ENCODE data around the gene E2F3. TPM values are rescaled to one million over a fixed set of nuclear protein-coding genes. Genes with fewer than 3 reads are reported as not detected.

E2F3 gene
- total RNA-seq, 1 experiment from 2014 or later: 15.4 TPM

DNA sequence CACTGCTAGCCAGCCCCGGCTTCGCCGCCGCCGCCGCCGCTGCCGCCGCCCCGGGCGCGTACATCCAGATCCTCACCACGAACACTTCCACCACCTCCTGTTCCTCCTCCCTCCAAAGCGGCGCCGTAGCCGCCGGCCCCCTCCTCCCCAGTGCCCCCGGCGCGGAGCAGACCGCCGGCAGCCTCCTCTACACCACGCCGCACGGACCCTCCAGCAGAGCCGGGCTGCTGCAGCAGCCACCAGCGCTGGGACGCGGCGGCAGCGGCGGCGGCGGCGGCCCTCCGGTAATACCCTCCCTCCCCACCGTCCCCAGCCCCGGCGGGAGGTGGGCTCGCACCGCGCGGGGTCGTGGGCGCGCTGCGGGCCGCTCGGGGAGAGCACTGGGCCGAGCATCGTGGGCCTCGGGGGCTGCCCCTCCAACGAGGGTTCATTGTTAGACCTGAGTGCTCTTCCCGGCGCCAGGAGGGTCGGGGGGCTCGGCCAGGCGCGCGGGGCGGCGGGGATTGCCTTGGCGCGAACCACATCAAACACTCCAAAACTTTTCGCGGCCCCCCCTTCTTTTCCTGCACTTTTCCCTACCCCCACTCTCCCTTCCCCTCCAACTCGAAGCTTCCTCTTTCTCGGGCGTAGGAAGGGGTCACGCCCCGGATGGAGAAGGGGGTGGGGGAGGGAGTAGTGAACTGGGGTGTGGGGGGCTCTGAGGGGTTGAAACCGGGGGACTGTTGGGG lies 827 bp downstream of the E2F3 start:
- Histone ChIP-seq H3K9me3 (no peaks in the 10 kb centered on the region), H3K27me3 (replicated peaks; ENCODE audit: control insufficient read depth, insufficient read depth, low read length) (no peaks in the 10 kb centered on the region), H3K4me3 (ENCODE audit: low read depth, low read length) (peak overlapping the region; percentile 91), H3K36me3 (ENCODE audit: control insufficient read depth, insufficient read depth, low read length) (no peaks in the 10 kb centered on the region), H3K4me1 (peaks cover 7% of the 10 kb centered on the region)
- TF ChIP-seq, protein P1, sequence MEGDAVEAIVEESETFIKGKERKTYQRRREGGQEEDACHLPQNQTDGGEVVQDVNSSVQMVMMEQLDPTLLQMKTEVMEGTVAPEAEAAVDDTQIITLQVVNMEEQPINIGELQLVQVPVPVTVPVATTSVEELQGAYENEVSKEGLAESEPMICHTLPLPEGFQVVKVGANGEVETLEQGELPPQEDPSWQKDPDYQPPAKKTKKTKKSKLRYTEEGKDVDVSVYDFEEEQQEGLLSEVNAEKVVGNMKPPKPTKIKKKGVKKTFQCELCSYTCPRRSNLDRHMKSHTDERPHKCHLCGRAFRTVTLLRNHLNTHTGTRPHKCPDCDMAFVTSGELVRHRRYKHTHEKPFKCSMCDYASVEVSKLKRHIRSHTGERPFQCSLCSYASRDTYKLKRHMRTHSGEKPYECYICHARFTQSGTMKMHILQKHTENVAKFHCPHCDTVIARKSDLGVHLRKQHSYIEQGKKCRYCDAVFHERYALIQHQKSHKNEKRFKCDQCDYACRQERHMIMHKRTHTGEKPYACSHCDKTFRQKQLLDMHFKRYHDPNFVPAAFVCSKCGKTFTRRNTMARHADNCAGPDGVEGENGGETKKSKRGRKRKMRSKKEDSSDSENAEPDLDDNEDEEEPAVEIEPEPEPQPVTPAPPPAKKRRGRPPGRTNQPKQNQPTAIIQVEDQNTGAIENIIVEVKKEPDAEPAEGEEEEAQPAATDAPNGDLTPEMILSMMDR (IDR thresholded peaks at IDR 0.05; ENCODE audit: insufficient read depth in 1 of 2, low read depth in 1 of 2, low read length in 1 of 2, severe bottlenecking in 1 of 2, unreplicated experiment in 1 of 2): no peak
- peak overlapping the region; percentile 97 for H3K27ac Mint-ChIP-seq (ENCODE audit: unreplicated experiment)
- no peaks in the 10 kb centered on the region for H3K9me3 Mint-ChIP-seq (ENCODE audit: unreplicated experiment)
- no TSS peak for BruUV-seq (replicated peaks)
- peaks cover 31% of the 10 kb centered on the region for H3K36me3 Mint-ChIP-seq (ENCODE audit: insufficient read depth, unreplicated experiment)
- no peaks in the 10 kb centered on the region for H3K4me1 Mint-ChIP-seq (ENCODE audit: low read depth, unreplicated experiment)
- no peaks in the 10 kb centered on the region for H3K27me3 Mint-ChIP-seq (ENCODE audit: insufficient read depth, unreplicated experiment)
- intact Hi-C loops (cut with micrococcal nuclease; ENCODE audit: unreplicated experiment): no loop called here
- H3K4me3 Mint-ChIP-seq (ENCODE audit: unreplicated experiment): peak overlapping the region; percentile 91
- ChIA-PET CTCF (no interaction called here), POLR2A (interaction anchor here (0.6 kb wide), 3 partner anchors 157 to 1024 kb away, joined by 3 to 6 read pairs (median 3); no protein-coding TSS in a partner anchor)
- DNase-seq: peak; percentile 44 to 50

DNA sequence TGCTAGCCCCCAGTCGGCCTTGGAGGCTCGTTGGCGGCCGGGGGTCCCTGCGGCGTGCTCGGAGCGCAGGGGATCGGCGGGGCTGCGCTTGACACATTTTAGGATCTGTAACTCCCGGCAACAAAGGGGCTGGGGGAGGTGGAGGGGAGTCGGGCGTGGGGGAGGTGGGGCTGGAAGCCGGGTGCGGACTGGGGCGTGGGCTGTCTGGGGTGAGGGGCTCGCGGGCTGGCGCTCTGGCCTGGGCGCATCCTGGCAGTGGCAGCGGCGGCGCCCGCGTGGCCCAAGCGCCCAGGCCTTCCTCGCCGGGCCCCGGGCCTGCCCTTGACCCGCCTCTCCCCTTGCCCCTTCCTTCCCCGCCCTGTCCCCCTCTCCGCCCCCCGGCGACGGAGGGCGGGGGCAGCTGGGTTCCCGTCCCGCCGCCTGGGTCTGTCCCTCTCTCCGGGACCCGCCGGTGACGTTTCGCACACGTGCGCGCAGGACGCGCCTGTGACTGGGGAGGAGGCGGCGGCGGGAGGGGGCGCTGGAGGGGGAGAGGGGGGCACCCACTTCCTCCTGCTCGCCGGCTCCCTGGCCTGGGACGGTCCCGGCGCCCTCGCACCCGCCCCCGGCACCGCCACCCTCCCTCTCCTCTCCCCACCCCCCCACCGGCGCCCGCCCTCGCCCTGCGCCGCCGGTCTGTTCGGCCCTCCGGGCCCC lies 1.5 kb downstream of the E2F3 start:
- ChIA-PET CTCF (interaction anchor here (0.6 kb wide), 3 partner anchors 42 to 161 kb away, joined by 4 to 7 read pairs (median 5); no protein-coding TSS in a partner anchor), POLR2A (interaction anchor here (0.6 kb wide), 4 partner anchors 31 to 838 kb away, joined by 3 to 9 read pairs (median 6); no protein-coding TSS in a partner anchor)
- H3K27ac Mint-ChIP-seq (ENCODE audit: unreplicated experiment): peak overlapping the region; percentile 97
- Histone ChIP-seq H3K4me1 (peaks cover 7% of the 10 kb centered on the region), H3K4me3 (ENCODE audit: low read depth, low read length) (peak overlapping the region; percentile 91), H3K36me3 (ENCODE audit: control insufficient read depth, insufficient read depth, low read length) (no peaks in the 10 kb centered on the region), H3K9me3 (no peaks in the 10 kb centered on the region), H3K27me3 (replicated peaks; ENCODE audit: control insufficient read depth, insufficient read depth, low read length) (no peaks in the 10 kb centered on the region)
- peak; percentile 91 to 93 for DNase-seq
- BruUV-seq (replicated peaks): no TSS peak
- TF ChIP-seq, protein P1 (IDR thresholded peaks at IDR 0.05; ENCODE audit: insufficient read depth in 1 of 2, low read depth in 1 of 2, low read length in 1 of 2, severe bottlenecking in 1 of 2, unreplicated experiment in 1 of 2): no peak
- peak overlapping the region; percentile 91 for H3K4me3 Mint-ChIP-seq (ENCODE audit: unreplicated experiment)
- H3K36me3 Mint-ChIP-seq (ENCODE audit: insufficient read depth, unreplicated experiment): peaks cover 31% of the 10 kb centered on the region
- H3K4me1 Mint-ChIP-seq (ENCODE audit: low read depth, unreplicated experiment): no peaks in the 10 kb centered on the region
- no peaks in the 10 kb centered on the region for H3K9me3 Mint-ChIP-seq (ENCODE audit: unreplicated experiment)
- intact Hi-C loops (cut with micrococcal nuclease; ENCODE audit: unreplicated experiment): no loop called here
- H3K27me3 Mint-ChIP-seq (ENCODE audit: insufficient read depth, unreplicated experiment): no peaks in the 10 kb centered on the region

Data from Caco-2 (cell line).